Erythroblast (primary cell): Measurements from ENCODE around the gene LYRM1.

Experiments used
- DNase-seq, 2 experiments: peaks; one replicate each; lab custom pipeline; 2025; lab: John Stamatoyannopoulos, UW
- GATA1 ChIP-seq: IDR thresholded peaks from 2 replicates; pipeline ENCODE4 v1.6.1; 2011; ENCODE audit warnings: low read depth, mild to moderate bottlenecking, control low read depth, low read length, moderate library complexity
- POLR2A ChIP-seq: IDR thresholded peaks from 2 replicates; pipeline ENCODE4 v1.6.1; 2011; ENCODE audit warnings: mild to moderate bottlenecking, low read length

The LYRM1 gene

DNA sequence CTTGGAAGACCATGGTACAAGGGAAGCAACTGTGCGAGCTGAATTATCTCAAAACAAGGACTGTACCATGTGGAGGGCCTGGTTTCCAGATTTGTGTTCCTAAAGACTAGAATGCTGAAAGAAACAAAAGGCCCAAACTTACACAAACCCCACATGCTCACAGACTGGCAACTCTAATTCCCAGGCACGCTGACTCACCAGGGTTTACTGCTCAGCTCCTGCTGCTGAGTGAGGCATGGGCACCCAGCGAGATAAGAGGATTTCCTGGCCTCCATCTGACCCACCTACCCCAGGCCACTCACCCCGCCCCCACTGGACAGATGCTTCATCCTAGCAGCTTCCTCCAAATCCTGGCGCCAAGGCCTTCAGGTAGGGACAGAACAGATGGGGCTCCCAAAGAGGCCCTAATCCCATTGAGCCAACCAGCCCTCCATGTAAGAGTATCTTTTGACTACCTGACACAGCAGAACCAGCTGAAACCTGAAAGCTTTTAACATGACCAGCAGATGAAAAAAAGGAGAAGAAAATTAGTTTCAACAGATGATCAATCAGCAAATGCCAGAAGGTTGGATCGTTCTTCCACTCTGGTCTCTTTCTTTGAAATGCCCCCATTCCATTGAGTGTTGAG lies 34.3 kb upstream of the LYRM1 start:
- peak; percentile 59 to 83 for DNase-seq
- TF ChIP-seq GATA1 (no peak), POLR2A (peak; percentile 19)

DNA sequence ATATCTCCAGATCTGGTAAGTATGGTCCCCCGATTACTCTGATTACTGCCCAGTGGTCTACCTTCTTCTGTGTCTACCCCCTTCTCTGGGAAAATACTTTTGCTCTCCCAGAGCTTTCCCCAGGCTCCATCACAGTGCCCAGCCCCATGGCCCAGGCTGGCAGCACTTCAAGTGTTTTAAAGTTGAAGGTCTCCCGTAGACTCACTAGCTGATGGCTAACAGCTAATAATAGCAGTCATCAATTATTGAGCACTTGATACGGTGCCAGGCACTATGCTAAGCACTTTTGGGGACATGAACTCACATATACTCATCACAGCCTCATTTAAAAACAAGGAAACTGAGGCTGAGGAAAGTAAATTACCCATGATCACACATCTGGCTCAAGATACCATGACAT lies 33.8 kb upstream of the LYRM1 start:
- DNase-seq: no peak
- no peak for TF ChIP-seq POLR2A
- TF ChIP-seq GATA1: no peak

DNA sequence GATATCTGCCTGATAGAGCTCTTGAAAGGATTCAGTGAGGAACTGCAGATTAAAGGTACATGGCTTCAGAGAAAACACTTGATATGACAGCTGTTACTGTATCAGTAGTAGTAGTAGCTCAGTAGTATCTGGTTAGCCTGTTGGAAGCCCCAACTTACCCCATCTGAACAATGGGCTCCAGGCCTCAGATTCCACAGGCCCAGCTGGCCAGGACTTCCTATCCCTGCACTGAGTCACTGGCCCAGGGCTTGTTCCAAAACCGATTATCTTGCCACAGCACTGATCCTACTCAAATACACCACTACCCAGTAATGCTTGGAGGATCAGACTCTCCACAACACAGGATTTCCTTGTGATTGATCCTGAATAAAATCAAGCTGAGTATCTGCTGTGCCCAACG lies 33.0 kb upstream of the LYRM1 start:
- no peak for TF ChIP-seq POLR2A
- TF ChIP-seq GATA1: no peak
- DNase-seq: no peak

DNA sequence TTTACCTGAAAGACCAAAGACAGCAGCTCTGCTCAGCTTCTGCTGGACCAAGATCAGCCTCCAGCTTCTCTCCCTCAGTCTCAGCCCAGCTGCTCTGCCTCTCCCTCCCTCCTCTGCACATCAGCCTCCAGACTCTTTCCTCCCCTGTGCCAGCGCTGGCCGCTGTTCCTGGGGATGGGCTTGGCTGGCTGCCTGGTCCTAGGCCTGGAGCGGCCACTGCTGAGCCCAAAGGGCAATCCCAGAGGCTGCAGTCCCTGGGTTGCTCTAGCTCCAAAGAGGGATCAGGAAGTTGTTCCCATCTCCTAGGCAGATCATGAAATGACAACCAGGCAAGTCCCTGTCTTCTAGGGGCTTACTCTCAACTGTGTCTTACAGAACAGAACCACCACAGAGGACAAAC lies 31.7 kb upstream of the LYRM1 start:
- DNase-seq: no peak
- TF ChIP-seq GATA1 (no peak), POLR2A (no peak)

DNA sequence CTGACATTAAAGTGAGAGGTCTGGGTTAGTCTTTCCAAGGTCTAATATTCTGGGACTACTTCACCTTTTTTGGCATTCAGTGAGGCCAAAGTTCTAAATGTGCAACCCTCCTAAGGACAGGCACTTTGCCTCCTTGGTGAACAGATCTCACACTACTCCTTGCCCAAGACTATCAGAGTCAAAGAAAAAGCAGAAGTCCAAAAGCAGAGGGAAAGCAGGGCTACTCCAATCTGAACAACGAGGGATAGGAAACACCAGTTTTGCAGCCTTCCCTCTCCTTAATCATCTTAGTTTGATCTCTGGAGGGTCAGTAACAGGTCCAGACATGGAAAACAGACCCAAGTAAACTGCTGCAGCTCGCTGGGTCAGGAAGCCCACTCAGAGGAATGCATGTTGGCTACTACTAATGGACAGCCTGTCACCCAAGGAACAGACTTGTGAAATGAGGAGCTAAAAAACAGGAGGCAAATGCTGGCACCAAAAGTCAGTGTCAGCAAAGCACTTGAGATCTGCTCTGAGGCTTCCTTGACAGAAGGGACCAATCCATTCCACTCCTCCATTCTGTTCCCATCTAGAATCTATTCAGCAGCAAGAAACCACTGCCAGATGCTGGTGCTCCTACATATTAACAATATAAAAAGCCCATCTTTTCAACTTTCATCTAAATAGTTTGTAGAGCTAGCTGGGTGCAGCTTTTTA lies 30.3 kb upstream of the LYRM1 start:
- DNase-seq: no peak
- TF ChIP-seq GATA1 (no peak), POLR2A (no peak)

DNA sequence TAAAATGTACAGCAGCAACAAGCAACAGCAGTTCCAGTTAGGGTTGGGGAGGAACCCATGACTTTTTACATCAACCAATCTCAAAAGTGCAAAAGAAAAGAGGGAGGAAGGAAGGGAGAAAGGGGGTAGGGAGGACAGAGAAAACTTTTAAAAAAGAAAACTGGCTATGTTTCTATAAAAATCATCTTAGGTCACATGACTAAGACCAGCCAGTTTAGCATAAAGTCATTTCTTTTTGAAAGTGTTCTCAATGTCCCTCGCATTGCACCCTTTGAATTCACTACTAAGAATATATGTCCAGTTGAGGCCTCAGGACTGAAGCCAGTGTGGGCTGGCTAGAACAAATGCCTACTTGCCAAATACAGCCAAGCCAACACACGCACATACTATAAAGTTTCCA lies 29.3 kb upstream of the LYRM1 start:
- DNase-seq: no peak
- no peak for TF ChIP-seq POLR2A
- no peak for TF ChIP-seq GATA1

DNA sequence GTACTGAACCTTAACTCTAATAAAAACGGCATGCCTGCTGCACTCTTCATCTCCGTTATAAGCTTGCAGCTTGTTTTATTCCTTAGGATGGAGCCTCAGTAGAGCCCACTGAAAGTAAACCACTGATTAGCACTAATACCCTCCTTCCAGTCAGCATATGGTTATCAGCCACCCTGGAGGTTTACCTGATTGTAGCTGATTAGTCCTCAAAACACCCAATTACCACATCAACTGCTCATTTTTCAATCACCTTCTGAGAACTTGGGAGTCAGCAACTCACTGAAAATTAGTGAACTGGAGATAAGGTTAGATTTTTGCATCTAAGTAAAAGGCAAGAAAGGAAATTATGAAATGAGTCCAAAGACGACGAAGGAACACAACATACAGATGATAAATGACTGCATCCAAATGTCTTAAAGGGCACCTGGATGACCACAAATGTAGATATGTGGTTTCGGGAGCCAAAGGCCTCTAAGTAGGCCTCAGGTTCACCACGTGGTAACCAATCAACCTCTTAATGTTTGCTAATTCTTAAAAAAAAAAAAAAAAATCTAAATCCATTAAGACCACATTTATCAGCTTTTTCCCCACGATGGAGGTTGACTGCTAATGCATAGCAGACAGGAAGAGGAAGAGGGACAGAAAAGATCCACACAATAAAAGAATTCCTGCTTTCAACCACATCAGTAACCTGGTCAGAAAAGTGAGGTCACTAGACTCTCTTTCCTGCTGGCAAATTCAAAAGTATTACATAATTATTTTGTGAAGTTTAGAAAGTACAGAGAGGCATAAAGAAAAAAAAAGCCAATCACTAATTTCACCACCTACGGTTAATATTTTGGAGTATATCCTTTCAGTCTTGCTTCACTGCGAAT lies 28.4 kb upstream of the LYRM1 start:
- DNase-seq: peak; percentile 54 to 79
- TF ChIP-seq GATA1 (no peak), POLR2A (no peak)

DNA sequence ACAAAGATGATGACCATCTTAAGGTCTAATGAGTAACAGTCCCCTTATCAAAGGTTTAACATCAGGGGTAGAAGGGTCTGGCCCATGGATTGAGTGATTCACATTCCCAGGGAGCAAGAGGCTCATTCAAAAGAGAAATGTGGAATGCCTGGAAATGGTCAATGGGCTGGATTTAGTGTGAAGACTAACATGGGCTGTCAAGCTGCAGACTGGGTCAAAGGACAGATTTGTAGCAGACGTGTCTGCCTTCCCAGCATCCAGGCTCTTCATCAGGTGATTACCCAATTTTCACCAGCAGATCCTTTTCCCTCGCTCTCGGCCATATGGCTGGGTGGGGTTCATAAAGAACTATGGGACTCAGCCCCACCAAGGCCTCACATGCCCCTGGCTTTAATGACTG lies 27.2 kb upstream of the LYRM1 start:
- no peak for DNase-seq
- TF ChIP-seq GATA1 (no peak), POLR2A (no peak)

DNA sequence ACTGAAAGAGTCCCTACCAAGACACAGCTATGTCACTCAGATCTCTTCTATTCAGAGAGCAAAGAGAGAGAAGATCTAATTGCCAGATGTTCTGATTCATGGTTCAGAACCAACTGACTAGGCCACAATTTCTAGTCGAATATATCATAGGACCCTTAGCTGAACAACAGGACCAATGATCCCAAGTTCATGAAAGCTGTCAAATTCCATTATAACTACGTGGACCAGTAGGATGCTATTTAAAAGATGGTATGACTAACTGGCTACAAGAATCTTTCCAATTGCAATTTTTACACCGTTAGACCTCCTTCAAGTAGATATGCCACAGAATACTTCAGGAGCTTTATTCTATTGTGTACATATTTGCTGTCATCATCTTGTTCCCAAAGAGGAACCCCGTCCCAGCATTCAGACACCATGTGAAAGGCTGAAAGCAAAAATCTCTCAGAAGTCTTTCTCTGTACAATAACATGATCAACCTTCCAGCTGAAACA lies 26.4 kb upstream of the LYRM1 start:
- DNase-seq: no peak
- TF ChIP-seq GATA1 (no peak), POLR2A (no peak)

DNA sequence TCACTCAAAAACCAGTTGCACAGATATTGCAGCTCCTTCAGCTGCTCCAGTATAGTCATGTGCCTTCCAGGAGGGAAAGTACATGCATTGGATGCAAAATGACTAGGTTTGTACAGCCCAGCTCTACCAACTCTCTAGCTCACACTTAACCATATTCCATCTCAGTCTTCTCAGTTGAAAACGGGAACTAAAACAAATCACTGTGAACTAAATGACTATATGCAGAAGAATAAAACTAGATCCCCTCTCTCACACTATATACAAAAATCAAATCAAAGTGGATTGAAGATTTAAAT lies 25.3 kb upstream of the LYRM1 start:
- DNase-seq: no peak
- TF ChIP-seq GATA1 (no peak), POLR2A (no peak)

DNA sequence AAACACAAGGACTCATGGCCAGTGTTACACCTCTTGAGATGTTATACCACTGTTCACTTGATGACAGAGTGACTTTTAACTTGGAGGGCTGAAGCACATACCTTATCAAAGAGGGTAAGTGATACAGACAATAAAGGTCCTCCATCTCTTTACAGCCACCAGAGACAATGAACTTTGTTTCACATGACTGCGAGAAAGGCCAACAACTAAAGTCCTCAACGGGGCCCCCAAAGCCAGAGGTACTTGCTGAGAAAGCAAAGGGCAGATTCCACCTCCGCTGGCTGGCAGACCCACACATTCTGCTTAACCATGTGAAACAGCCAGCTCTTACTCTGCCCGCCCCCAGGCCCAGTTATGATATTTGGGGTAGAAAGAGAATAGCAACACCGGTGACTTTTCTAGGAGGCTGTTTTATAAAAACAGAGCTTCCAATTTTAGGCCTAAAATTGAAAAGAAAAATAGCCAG lies 21.9 kb upstream of the LYRM1 start:
- DNase-seq: no peak
- TF ChIP-seq POLR2A: no peak
- TF ChIP-seq GATA1: no peak

DNA sequence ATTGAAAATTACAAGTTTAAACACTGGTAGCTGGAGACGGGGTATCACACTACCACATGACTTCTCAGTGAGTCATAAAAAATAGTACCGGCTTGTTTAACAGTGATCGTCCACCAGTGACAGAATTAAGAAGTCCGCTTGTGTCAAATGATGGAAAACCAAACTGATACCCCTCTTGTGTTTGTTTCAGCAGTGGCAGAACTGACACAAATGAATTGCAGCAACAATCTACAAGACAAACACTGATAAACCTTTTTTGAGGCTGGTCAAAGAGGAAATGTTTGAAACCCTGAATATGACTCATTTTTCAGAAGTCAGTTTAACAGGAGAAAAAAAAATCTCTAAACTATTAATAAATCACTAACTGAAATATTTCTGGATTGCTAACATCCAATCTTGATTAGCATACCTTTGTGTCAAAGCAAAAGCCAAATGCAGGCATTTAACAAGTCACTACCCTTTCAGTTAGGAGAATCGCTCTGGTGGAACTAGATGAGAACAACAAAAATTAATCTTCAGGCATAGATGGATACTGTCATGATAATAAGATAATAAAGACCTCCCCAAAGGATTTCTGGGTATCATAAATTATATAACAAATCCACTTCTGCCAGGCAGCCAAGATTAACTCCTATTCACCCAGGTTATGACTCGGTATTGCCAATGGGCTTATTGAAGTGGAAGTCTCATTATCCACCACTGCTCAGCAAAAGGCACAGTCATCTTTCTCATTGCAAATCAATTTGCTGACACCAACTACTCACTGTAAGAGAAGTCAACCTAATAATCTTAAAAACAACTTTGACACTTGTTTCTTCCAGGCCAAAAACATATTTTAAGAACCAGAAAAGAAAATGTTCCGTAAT lies 21.2 kb upstream of the LYRM1 start:
- no peak for DNase-seq
- TF ChIP-seq GATA1: no peak
- no peak for TF ChIP-seq POLR2A
